Mesothelial cell of epicardium (in vitro differentiated cells): ENCODE data around the gene CACNA1C. TPM values are rescaled to one million over a fixed set of nuclear protein-coding genes. Genes with fewer than 3 reads are reported as not detected.
"Not testable (repeated sequence)": the region's sequence is repeated elsewhere in the genome, so short reads cannot be mapped to it uniquely, and the experiment has no call there.

ENCODE experiments used
- DNase-seq, 2 experiments: peaks; one replicate each; pipeline ENCODE4 v3.0.0; 2021; ENCODE audit warnings: low spot score in 2 of 2; ENCODE audit not compliant: unreplicated experiment in 2 of 2
- H3K27ac Mint-ChIP-seq: 2 replicates; pipeline ENCODE4 v1.8.0; 2021; ENCODE audit warnings: mixed read lengths
- H3K27me3 Mint-ChIP-seq: 2 replicates; pipeline ENCODE4 v1.8.0; 2021; ENCODE audit warnings: low read depth, mixed read lengths
- H3K36me3 Mint-ChIP-seq: 2 replicates; pipeline ENCODE4 v1.8.0; 2021; ENCODE audit warnings: mixed read lengths
- H3K4me1 Mint-ChIP-seq: 2 replicates; pipeline ENCODE4 v1.8.0; 2021; ENCODE audit warnings: mixed read lengths
- H3K4me3 Mint-ChIP-seq: 2 replicates; pipeline ENCODE4 v1.8.0; 2021; ENCODE audit warnings: mild to moderate bottlenecking, moderate library complexity, mixed read lengths
- H3K9me3 Mint-ChIP-seq: 2 replicates; pipeline ENCODE4 v1.8.0; 2021; ENCODE audit warnings: mixed read lengths
- total RNA-seq: library from RNA; stranded (reverse); gene quantifications from 3 replicates; pipeline ENCODE4 v1.2.1, GENCODE V29; 2021
- TF ChIP-seq, protein P1 (sequence below): fragments of 200-600 bp; sonication (generic); IDR thresholded peaks from one replicate; pipeline ENCODE4 v1.5.0; 2021; ENCODE audit warnings: antibody characterized with exemption; ENCODE audit not compliant: unreplicated experiment

The CACNA1C gene
- total RNA-seq, 1 donor from 2014 or later = 33.6 TPM

DNA sequence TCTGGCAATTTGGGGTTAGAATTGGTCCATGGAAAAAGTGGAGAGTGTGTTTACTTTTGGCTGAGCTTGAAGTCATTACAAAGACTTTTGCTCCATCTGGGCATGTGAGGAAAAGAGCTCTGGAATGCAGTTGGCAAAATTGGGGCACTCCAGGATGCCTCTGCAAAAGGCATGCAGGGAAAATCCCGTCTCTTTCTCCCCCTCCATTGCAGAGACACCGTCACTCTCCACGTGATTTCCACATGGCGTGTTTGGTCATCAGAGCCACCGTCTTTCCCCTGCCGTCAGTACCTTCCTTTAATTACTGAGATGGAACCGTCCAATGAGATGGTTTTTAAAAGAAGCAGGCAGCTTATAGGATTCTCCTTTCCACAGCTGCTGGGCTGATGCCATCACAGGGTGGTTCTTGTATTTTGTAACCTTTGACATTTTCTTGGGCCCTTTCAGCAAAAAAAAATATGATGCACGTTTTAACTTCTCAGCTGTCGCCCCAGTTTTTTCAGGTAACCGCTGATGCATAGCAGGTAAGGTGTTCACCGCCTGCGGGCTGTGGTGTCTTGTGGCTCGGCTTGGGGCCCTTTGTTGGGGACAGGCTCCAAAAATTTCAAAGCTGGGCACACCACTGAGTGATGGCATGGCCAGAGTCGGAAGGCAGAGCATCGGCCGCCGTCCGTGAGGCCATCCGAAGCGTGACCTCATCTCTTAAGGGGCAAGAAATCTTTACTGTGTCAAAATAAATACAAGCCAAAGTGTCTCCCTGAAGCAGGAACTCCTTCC, 68.4 kb downstream of the CACNA1C start:
- Mint-ChIP-seq H3K27me3 (no peaks in the 10 kb centered on the region), H3K4me3 (no peak overlapping the region), H3K36me3 (peaks cover 13% of the 10 kb centered on the region), H3K27ac (no peak overlapping the region), H3K9me3 (no peaks in the 10 kb centered on the region), H3K4me1 (peaks cover 20% of the 10 kb centered on the region)
- no peak for DNase-seq
- TF ChIP-seq, protein P1, sequence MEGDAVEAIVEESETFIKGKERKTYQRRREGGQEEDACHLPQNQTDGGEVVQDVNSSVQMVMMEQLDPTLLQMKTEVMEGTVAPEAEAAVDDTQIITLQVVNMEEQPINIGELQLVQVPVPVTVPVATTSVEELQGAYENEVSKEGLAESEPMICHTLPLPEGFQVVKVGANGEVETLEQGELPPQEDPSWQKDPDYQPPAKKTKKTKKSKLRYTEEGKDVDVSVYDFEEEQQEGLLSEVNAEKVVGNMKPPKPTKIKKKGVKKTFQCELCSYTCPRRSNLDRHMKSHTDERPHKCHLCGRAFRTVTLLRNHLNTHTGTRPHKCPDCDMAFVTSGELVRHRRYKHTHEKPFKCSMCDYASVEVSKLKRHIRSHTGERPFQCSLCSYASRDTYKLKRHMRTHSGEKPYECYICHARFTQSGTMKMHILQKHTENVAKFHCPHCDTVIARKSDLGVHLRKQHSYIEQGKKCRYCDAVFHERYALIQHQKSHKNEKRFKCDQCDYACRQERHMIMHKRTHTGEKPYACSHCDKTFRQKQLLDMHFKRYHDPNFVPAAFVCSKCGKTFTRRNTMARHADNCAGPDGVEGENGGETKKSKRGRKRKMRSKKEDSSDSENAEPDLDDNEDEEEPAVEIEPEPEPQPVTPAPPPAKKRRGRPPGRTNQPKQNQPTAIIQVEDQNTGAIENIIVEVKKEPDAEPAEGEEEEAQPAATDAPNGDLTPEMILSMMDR = no peak

DNA sequence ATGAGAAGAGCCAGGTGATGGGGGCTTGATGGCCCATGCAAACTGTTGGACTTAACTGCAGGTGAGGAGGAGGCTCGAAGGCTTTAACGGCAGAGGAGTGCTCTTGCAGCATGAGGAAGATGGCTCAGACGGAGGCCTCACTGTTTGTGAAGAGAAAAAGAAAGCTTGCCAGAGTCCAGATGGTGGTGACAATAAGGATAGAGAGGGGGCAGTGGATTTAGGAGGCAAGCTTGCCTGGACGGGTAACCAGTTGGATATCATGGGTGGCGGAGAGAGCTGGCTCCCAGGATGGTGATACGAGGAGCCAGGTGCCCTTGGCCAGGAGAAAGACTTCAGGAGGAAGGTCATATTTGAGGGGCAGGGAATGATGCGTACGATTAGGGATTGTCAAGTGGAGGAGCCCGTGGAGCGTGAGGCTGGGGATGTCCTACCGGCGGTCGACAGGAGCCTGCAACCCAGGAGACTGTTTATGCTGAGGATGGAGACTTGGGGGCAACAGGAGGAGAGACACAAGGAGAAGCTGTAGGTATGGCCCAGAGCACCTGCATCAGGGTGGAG, 71.8 kb downstream of the CACNA1C start:
- Mint-ChIP-seq H3K36me3 (peaks cover 9% of the 10 kb centered on the region), H3K4me3 (no peak overlapping the region), H3K9me3 (no peaks in the 10 kb centered on the region), H3K27me3 (no peaks in the 10 kb centered on the region), H3K27ac (no peak overlapping the region), H3K4me1 (peaks cover 34% of the 10 kb centered on the region)
- DNase-seq = no peak
- TF ChIP-seq, protein P1 = no peak

DNA sequence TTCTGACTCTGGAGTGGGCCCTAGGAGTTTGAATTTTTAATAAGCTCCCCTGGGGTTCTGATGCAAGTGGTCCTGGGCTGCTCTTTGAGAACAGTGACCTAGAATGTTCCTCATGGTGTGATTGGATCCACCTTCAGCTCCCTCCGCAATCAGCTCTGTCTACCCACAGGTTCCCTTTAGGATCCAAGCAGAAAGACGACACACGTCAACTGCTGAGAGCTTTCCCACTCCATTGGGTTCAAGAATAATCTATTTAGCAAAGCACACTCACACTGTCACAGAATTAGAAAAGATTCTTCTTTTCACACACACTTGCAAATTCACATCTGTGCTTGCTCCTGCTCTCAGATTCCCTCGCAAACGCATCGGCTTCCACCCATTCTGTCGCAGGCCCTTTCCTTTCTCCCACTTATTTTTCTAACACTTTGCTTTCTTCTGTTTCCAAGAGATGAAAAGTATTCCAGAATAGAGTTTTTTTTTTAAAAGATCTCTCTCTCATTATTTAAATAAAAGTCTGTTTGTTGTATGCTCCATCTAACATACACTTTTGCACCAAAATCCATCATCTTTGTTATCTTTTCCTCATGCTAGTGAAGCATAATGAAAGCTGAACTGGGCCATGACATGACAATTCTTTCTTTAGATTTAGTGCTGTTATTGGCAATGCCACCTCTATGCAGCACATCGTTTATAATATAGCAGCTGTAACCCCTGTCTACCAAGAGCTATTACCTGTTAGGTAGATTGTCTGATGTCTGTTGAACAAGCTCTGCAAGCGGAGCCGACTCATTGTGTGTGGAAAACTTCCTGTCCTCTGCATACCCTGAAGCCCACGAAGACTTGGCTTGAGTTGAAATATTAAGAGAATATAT, 73.1 kb downstream of the CACNA1C start:
- H3K9me3 Mint-ChIP-seq = no peaks in the 10 kb centered on the region
- H3K27ac Mint-ChIP-seq = peak overlapping the region; percentile 37
- H3K4me1 Mint-ChIP-seq = peaks cover 31% of the 10 kb centered on the region
- H3K4me3 Mint-ChIP-seq = no peak overlapping the region
- DNase-seq = no peak
- TF ChIP-seq, protein P1 = no peak
- no peaks in the 10 kb centered on the region for H3K27me3 Mint-ChIP-seq
- peaks cover 6% of the 10 kb centered on the region for H3K36me3 Mint-ChIP-seq

DNA sequence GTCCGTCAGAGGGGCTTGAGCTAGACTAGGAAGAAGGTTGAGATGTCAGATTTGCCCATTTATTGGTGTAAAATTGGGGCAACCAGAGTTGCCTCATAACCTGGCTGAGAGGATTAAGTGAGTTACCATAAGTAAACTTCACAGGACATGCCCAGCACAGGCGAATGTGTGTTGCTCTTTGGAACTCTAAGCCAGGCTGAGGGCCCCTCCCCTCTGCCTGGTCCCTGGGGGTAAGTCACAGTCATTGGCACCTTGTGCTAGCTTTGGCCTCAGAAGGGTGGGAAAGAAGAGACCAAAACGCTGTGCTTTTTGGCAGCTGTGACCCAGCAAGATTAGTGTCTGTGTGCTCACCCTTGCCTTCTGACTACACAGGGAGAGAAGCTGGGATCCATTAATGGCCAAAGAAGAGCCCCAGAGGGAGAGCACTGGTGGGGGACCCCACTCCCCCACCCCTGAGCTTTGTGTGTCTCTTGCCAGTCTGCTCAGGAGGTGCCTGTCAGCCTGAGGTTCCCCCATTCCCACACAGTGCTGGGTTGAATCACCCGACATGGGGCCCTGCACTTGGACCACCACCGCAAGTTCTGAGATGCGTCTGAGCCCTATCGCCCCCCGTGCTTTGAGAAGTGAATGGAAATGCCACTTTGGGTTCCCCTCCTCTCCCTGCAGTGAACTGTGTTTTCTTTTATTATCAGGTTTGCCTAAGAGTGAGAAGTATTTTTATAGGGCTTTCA, 74.1 kb downstream of the CACNA1C start:
- TF ChIP-seq, protein P1 = no peak
- Mint-ChIP-seq H3K36me3 (peaks cover 6% of the 10 kb centered on the region), H3K4me3 (no peak overlapping the region), H3K27me3 (no peaks in the 10 kb centered on the region), H3K9me3 (no peaks in the 10 kb centered on the region), H3K4me1 (peaks cover 28% of the 10 kb centered on the region), H3K27ac (no peak overlapping the region)
- no peak for DNase-seq

DNA sequence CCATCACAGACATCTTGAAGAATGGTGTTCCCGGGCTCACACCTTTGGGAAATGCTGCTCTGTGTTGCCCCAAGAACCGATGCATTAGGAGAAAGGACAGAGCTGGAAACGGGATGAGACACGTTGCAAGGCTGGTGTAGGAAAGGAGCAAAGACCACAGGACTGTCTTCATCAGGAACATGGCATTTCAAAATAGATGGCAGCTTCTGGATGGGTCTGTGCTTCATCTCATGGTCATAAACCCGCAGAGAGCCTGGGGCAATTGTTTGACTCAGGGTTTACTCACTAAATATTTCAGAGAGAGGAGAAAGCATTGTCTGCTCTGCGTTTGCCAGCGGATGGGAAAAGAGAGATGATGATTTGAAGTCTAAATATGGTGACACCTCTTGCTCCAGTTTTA, 76.3 kb downstream of the CACNA1C start:
- peaks cover 6% of the 10 kb centered on the region for H3K36me3 Mint-ChIP-seq
- no peak overlapping the region for H3K27ac Mint-ChIP-seq
- no peaks in the 10 kb centered on the region for H3K9me3 Mint-ChIP-seq
- peaks cover 25% of the 10 kb centered on the region for H3K4me1 Mint-ChIP-seq
- TF ChIP-seq, protein P1 = no peak
- no peak for DNase-seq
- no peak overlapping the region for H3K4me3 Mint-ChIP-seq
- H3K27me3 Mint-ChIP-seq = no peaks in the 10 kb centered on the region

DNA sequence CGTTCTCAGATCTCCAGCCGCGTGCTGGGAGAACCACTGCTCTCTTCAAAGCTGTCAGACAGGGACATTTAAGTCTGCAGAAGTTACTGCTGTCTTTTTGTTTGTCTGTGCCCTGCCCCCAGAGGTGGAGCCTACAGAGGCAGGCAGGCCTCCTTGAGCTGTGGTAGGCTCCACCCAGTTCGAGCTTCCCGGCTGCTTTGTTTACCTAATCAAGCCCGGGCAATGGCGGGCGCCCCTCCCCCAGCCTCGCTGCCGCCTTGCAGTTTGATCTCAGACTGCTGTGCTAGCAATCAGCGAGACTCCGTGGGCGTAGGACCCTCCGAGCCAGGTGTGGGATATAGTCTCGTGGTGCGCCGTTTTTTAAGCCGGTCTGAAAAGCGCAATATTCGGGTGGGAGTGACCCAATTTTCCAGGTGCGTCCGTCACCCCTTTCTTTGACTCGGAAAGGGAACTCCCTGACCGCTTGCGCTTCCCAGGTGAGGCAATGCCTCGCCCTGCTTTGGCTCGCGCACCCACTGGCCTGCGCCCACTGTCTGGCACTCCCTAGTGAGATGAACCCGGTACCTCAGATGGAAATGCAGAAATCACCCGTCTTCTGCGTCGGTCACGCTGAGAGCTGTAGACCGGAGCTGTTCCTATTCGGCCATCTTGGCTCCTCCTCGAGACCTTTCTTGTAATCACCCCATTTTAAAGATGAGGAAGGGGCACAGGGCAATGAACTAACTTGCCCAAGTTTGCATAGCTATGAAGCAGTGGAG, 83.1 kb downstream of the CACNA1C start:
- H3K27ac Mint-ChIP-seq = peak overlapping the region; percentile 47
- H3K36me3 Mint-ChIP-seq, H3K4me1 Mint-ChIP-seq, H3K9me3 Mint-ChIP-seq, H3K27me3 Mint-ChIP-seq, DNase-seq: not testable (repeated sequence)
- peak overlapping the region; percentile 64 for H3K4me3 Mint-ChIP-seq
